Adrenal gland (tissue), 5 donors: ENCODE data around the gene PARP3.

ENCODE experiments used
- POLR2A ChIP-seq, 2 donors: fragments of 450-650 bp; IDR thresholded peaks; one replicate each; pipeline ENCODE4 v1.6.1; 2017; ENCODE audit warnings: antibody characterized with exemption in 2 of 2, mild to moderate bottlenecking in 2 of 2, moderate library complexity in 1 of 2
- TF ChIP-seq, protein P1 (sequence below), 6 experiments: fragments of 450-650 bp in 4 of 6; fragments of 200-600 bp in 2 of 6; sonication (generic) in 1 of 6; IDR thresholded peaks; 1 replicate in 5 of 6; 2 replicates in 1 of 6; pipeline versions ENCODE4 v1.5.1 to v1.8.0; 2016 to 2021; ENCODE audit warnings: antibody characterized with exemption in 6 of 6, mild to moderate bottlenecking in 2 of 6, moderate library complexity in 1 of 6
- donor health status: DM: no; HTN: no; CAD: no.

- TF ChIP-seq, protein P1, sequence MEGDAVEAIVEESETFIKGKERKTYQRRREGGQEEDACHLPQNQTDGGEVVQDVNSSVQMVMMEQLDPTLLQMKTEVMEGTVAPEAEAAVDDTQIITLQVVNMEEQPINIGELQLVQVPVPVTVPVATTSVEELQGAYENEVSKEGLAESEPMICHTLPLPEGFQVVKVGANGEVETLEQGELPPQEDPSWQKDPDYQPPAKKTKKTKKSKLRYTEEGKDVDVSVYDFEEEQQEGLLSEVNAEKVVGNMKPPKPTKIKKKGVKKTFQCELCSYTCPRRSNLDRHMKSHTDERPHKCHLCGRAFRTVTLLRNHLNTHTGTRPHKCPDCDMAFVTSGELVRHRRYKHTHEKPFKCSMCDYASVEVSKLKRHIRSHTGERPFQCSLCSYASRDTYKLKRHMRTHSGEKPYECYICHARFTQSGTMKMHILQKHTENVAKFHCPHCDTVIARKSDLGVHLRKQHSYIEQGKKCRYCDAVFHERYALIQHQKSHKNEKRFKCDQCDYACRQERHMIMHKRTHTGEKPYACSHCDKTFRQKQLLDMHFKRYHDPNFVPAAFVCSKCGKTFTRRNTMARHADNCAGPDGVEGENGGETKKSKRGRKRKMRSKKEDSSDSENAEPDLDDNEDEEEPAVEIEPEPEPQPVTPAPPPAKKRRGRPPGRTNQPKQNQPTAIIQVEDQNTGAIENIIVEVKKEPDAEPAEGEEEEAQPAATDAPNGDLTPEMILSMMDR (IDR thresholded peaks at IDR 0.05): no peak
- TF ChIP-seq POLR2A (IDR thresholded peaks at IDR 0.05): no peak
Measured at GRCh38 chr3:51961011-51961410, 18.8 kb downstream of the PARP3 start.
